Neural cell (in vitro differentiated cells): Measurements from ENCODE around the gene TMEM234. TPM values are rescaled to one million over a fixed set of nuclear protein-coding genes. Genes with fewer than 3 reads are reported as not detected.

ENCODE experiments used
- H2AFZ ChIP-seq: fragments of 200-600, 300-800 bp; sonication (generic), shearing (Covaris generic); 2 replicates; pipeline ENCODE4 v1.6.0; 2014; ENCODE audit warnings: low read depth, mild to moderate bottlenecking, antibody characterized with exemption, low read length, moderate library complexity
- H3F3A ChIP-seq: fragments of 200-600 bp; shearing (Covaris generic); 2 replicates; pipeline ENCODE4 v1.6.1; 2016; ENCODE audit warnings: mild to moderate bottlenecking, moderate library complexity, mixed read lengths, antibody characterized with exemption, low read length; ENCODE audit not compliant: insufficient read depth, poor library complexity, severe bottlenecking
- H3K27ac ChIP-seq: fragments of 200-600, 300-800 bp; sonication (generic), shearing (Covaris generic); 2 replicates; pipeline ENCODE4 v1.5.1; 2014; ENCODE audit warnings: mild to moderate bottlenecking, low read length, moderate library complexity
- H3K27me3 ChIP-seq: fragments of 300-800, 200-600 bp; sonication (generic), shearing (Covaris generic); 2 replicates; pipeline ENCODE4 v1.6.0; 2014; ENCODE audit warnings: mild to moderate bottlenecking, low read depth, low read length, moderate library complexity; ENCODE audit not compliant: insufficient read depth
- H3K36me3 ChIP-seq: fragments of 300-800, 200-600 bp; sonication (generic), shearing (Covaris generic); 2 replicates; pipeline ENCODE4 v1.5.1; 2014; ENCODE audit warnings: mild to moderate bottlenecking, antibody characterized with exemption, low read length, moderate library complexity; ENCODE audit not compliant: insufficient read depth
- H3K4me2 ChIP-seq: fragments of 300-800, 200-600 bp; sonication (generic), shearing (Covaris generic); 2 replicates; pipeline ENCODE4 v1.6.0; 2014; ENCODE audit warnings: mild to moderate bottlenecking, low read length
- H3K4me3 ChIP-seq: fragments of 300-800, 200-600 bp; sonication (generic), shearing (Covaris generic); 2 replicates; pipeline ENCODE4 v1.5.1; 2014; ENCODE audit warnings: mild to moderate bottlenecking, low read length, moderate library complexity
- H3K79me2 ChIP-seq: fragments of 200-600 bp; shearing (Covaris generic); replicated peaks from 2 replicates; pipeline ENCODE4 v1.6.0; 2014; ENCODE audit warnings: mild to moderate bottlenecking, low read length, moderate library complexity; ENCODE audit not compliant: insufficient read depth
- H3K9ac ChIP-seq: fragments of 300-800, 200-600 bp; sonication (generic), shearing (Covaris generic); 2 replicates; pipeline ENCODE4 v1.6.1; 2016; ENCODE audit warnings: mild to moderate bottlenecking, low read length, mixed read lengths
- H3K9me2 ChIP-seq: fragments of 200-600 bp; shearing (Covaris generic); 2 replicates; pipeline ENCODE4 v1.6.1; 2016; ENCODE audit warnings: mild to moderate bottlenecking, low read length, mixed read lengths; ENCODE audit not compliant: insufficient read depth
- H3K9me3 ChIP-seq: fragments of 200-600, 300-800 bp; sonication (generic), shearing (Covaris generic); 2 replicates; pipeline ENCODE4 v1.6.1; 2016; ENCODE audit warnings: mild to moderate bottlenecking, mixed run types, low read length, moderate library complexity, mixed read lengths
- H4K20me1 ChIP-seq: fragments of 200-600 bp; shearing (Covaris generic); 2 replicates; pipeline ENCODE4 v1.6.1; 2016; ENCODE audit warnings: mild to moderate bottlenecking, mixed run types; ENCODE audit not compliant: insufficient read depth
- CTCF ChIP-seq: fragments of 450-650 bp; IDR thresholded peaks from 2 replicates; pipeline ENCODE4 v1.5.1; 2014; ENCODE audit warnings: antibody characterized with exemption, mild to moderate bottlenecking, moderate library complexity; ENCODE audit not compliant: poor library complexity, severe bottlenecking
- EP300 ChIP-seq: fragments of 450-650 bp; conservative IDR thresholded peaks from 2 replicates; pipeline ENCODE4 v1.6.1; 2014; ENCODE audit warnings: antibody characterized with exemption, mild to moderate bottlenecking, moderate library complexity; ENCODE audit not compliant: poor library complexity, severe bottlenecking
- EZH2 ChIP-seq: fragments of 200-600, 300-800 bp; shearing (Covaris generic), sonication (generic); IDR thresholded peaks from 2 replicates; pipeline ENCODE4 v1.6.1; 2014; ENCODE audit warnings: antibody characterized with exemption, low read length, borderline replicate concordance, mild to moderate bottlenecking; ENCODE audit not compliant: insufficient read depth, poor library complexity, severe bottlenecking
- MXI1 ChIP-seq: fragments of 450-650 bp; conservative IDR thresholded peaks from 2 replicates; pipeline ENCODE4 v1.6.1; 2014; ENCODE audit warnings: antibody characterized with exemption, mild to moderate bottlenecking; ENCODE audit not compliant: poor library complexity, severe bottlenecking
- POLR2AphosphoS5 ChIP-seq: IDR thresholded peaks from 2 replicates; pipeline ENCODE4 v1.6.1; 2012
- RAD21 ChIP-seq: fragments of 450-650 bp; conservative IDR thresholded peaks from 2 replicates; pipeline ENCODE4 v1.6.1; 2014; ENCODE audit warnings: antibody characterized with exemption, mild to moderate bottlenecking, moderate library complexity
- SMC3 ChIP-seq: fragments of 450-650 bp; conservative IDR thresholded peaks from 2 replicates; pipeline ENCODE4 v1.6.1; 2014; ENCODE audit warnings: antibody characterized with exemption, mild to moderate bottlenecking, moderate library complexity; ENCODE audit not compliant: poor library complexity
- TAF1 ChIP-seq: IDR thresholded peaks from 2 replicates; pipeline ENCODE4 v1.6.1; 2012; ENCODE audit warnings: low read depth
- polyA plus RNA-seq: library from polyadenylated mRNA; depleted of rRNA; stranded (reverse); fragments of >200 nt; gene quantifications from 2 replicates; pipeline ENCODE4 v1.2.3, GENCODE V29; 2014
- TF ChIP-seq, protein P1 (sequence below): IDR thresholded peaks from 2 replicates; pipeline ENCODE4 v1.6.1; 2012; ENCODE audit warnings: borderline replicate concordance

TMEM234 gene
- polyA plus RNA-seq, 1 donor from 2014 or later, result 24.4 TPM

- Histone ChIP-seq H3K9me3 (no peaks in the 10 kb centered on the region), H3K9me2 (no peaks in the 10 kb centered on the region), H3K9ac (peak overlapping the region; percentile 73), H3F3A (no peaks in the 10 kb centered on the region), H3K4me3 (peak overlapping the region; percentile 83), H4K20me1 (no peaks in the 10 kb centered on the region), H2AFZ (peak overlapping the region; percentile 32), H3K79me2 (peaks cover 22% of the 10 kb centered on the region), H3K4me2 (peak overlapping the region; percentile 74), H3K36me3 (no peaks in the 10 kb centered on the region), H3K27me3 (no peaks in the 10 kb centered on the region), H3K27ac (peak overlapping the region; percentile 75)
- TF ChIP-seq EZH2, result no peak
- no peak for TF ChIP-seq MXI1
- no peak for TF ChIP-seq CTCF
- TF ChIP-seq, protein P1, sequence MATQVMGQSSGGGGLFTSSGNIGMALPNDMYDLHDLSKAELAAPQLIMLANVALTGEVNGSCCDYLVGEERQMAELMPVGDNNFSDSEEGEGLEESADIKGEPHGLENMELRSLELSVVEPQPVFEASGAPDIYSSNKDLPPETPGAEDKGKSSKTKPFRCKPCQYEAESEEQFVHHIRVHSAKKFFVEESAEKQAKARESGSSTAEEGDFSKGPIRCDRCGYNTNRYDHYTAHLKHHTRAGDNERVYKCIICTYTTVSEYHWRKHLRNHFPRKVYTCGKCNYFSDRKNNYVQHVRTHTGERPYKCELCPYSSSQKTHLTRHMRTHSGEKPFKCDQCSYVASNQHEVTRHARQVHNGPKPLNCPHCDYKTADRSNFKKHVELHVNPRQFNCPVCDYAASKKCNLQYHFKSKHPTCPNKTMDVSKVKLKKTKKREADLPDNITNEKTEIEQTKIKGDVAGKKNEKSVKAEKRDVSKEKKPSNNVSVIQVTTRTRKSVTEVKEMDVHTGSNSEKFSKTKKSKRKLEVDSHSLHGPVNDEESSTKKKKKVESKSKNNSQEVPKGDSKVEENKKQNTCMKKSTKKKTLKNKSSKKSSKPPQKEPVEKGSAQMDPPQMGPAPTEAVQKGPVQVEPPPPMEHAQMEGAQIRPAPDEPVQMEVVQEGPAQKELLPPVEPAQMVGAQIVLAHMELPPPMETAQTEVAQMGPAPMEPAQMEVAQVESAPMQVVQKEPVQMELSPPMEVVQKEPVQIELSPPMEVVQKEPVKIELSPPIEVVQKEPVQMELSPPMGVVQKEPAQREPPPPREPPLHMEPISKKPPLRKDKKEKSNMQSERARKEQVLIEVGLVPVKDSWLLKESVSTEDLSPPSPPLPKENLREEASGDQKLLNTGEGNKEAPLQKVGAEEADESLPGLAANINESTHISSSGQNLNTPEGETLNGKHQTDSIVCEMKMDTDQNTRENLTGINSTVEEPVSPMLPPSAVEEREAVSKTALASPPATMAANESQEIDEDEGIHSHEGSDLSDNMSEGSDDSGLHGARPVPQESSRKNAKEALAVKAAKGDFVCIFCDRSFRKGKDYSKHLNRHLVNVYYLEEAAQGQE, result no peak
- TF ChIP-seq RAD21, result no peak
- TF ChIP-seq SMC3, result no peak
- TF ChIP-seq EP300, result no peak
- TF ChIP-seq POLR2AphosphoS5, result no peak
- TF ChIP-seq TAF1, result no peak
Observed at GRCh38 chr1:32180186-32181060, 41.7 kb downstream of the TMEM234 start.

DNA sequence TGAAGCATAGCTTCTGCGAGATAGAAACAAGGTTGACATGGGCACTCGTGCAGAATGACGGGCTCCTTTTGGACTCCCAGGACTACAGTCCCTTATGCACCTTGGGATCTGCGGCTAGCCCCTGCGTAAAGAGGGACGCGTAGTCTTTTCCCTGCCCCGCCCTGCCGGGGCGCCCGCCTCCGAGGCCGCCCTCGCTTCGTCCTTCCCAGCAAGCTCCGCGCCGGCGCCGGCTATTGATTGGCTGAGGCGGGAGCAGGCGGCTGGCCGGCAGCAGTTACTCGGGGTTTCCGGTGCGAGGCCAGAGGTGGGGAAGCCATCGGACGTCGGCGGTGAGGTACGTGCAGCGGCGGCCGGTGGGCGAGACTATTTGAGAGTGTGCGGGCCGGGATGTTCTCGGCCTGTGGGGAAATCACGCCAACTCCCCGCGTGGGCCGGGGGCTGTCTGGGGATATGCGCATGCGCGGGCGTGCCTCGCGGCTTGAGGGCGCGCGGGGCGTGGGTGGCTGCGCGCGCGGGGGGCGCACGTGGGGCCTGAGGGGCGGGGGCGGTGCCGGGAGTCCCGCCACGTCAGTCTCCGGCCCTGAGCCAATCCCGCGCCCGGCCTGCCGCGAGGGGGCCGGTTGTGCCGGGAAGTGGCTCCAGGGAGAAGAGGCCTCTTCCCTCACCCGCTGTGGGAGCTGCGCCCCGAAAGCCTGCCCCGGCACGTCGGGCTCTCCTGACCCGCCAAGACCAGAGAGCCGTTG lies 42.5 kb downstream of the TMEM234 start, which contains the start of gene TXLNA:
TXLNA (plus strand) TSS at position 233 of the 743 bp plus-strand sequence. CDS start 671 bp downstream, outside the sequence.
- H3K9me2 ChIP-seq, result no peaks in the 10 kb centered on the region
- H3K4me3 ChIP-seq, result peak within 1 kb of the TSS; percentile 83
- H3F3A ChIP-seq, result no peaks in the 10 kb centered on the region
- TF ChIP-seq TAF1 (peak; percentile 55), POLR2AphosphoS5 (peak; percentile 65), RAD21 (peak; percentile 26), MXI1 (peak; percentile 90), EZH2 (no peak), CTCF (peak; percentile 45), EP300 (peak; percentile 82), SMC3 (peak; percentile 39)
- TF ChIP-seq, protein P1, result peak; percentile 23
- peaks cover 22% of the 10 kb centered on the region for H3K79me2 ChIP-seq
- H4K20me1 ChIP-seq, result no peaks in the 10 kb centered on the region
- peak within 1 kb of the TSS; percentile 74 for H3K4me2 ChIP-seq
- no peaks in the 10 kb centered on the region for H3K27me3 ChIP-seq
- peak within 1 kb of the TSS; percentile 73 for H3K9ac ChIP-seq
- no peaks in the 10 kb centered on the region for H3K36me3 ChIP-seq
- no peaks in the 10 kb centered on the region for H3K9me3 ChIP-seq
- peak within 1 kb of the TSS; percentile 54 for H2AFZ ChIP-seq
- H3K27ac ChIP-seq, result peak within 1 kb of the TSS; percentile 75
